HUES6 (cell line): ENCODE data around the gene BCL2L14.
A peak's percentile ranks its signal among the peaks of the same experiment; 100 is the strongest.

Experiments
- H3K27ac ChIP-seq: 2 replicates; pipeline ENCODE4 v1.7.0; 2013; ENCODE audit warnings: low read depth, mild to moderate bottlenecking, low read length, inconsistent platforms
- H3K27me3 ChIP-seq: 2 replicates; pipeline ENCODE4 v1.6.1; 2013; ENCODE audit warnings: low read length; ENCODE audit not compliant: control insufficient read depth, insufficient read depth
- H3K36me3 ChIP-seq: 2 replicates; pipeline ENCODE4 v1.6.1; 2013; ENCODE audit warnings: low read length; ENCODE audit not compliant: control insufficient read depth, insufficient read depth
- H3K4me1 ChIP-seq: 2 replicates; pipeline ENCODE4 v1.6.1; 2013; ENCODE audit warnings: low read length; ENCODE audit not compliant: control insufficient read depth, insufficient read depth
- H3K4me3 ChIP-seq: 2 replicates; pipeline ENCODE4 v1.5.1; 2013; ENCODE audit warnings: low read depth, low read length
- H3K9ac ChIP-seq: one replicate; pipeline ENCODE4 v1.6.1; 2013; ENCODE audit warnings: mild to moderate bottlenecking, low read length
- H3K9me3 ChIP-seq: 2 replicates; pipeline ENCODE4 v1.6.1; 2013; ENCODE audit warnings: low read depth, low read length; ENCODE audit not compliant: control insufficient read depth, insufficient read depth

BCL2L14 gene, protein sequence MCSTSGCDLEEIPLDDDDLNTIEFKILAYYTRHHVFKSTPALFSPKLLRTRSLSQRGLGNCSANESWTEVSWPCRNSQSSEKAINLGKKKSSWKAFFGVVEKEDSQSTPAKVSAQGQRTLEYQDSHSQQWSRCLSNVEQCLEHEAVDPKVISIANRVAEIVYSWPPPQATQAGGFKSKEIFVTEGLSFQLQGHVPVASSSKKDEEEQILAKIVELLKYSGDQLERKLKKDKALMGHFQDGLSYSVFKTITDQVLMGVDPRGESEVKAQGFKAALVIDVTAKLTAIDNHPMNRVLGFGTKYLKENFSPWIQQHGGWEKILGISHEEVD

DNA sequence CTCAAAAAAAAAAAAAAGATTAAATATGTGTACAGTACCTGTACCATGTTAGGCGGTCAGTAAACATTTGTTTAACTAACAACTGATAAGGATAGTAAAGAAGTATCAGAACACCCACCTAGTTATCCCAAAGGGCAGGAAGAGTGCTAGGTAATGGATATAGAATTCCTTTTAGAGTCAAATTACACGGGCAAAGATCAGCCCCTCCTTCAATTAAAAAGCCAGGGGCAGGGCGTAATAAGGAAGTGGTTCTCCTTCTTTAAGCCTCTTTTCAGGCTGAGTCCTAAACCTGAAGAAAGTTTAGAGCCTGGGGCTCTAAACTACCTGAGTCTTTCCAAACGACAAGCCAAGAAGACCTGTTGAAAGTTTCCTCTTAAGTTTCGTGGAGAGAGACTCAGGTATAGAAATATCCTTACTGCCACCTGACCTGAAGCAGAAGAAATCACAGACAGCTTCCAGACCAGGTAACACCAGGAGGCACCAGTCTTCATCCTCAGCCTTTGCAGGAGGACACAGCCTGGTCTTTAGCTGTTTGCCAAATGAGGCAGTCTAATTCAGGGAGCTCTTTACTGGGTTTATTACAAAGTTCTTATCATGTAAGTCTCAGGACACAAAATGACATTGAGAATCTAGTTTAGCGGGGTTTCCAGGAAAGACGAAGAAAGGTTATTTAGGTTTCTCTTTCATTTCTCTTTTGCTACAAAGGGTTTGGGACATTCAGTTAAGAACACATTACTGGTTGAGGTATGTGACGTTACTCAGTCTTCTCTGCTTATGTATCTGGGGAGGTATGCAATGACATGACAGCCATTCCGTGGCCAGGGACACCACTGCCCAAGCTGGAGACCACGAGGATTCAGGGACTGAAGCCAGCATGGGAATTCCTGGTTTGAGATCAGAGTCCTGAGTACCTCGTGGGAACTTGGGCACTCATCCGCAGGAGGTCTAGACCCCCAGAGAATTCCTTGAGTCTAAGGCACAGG lies at the start of gene BCL2L14:
BCL2L14 (plus strand) TSS at position 266 of the 983 bp plus-strand sequence. CDS start 8,367 bp downstream, outside the sequence.
- no peak within 1 kb of the TSS for H3K27ac ChIP-seq
- H3K9ac ChIP-seq, result no peak within 1 kb of the TSS
- peaks cover 19% of the 10 kb centered on the region for H3K4me1 ChIP-seq
- no peak within 1 kb of the TSS for H3K4me3 ChIP-seq
- no peaks in the 10 kb centered on the region for H3K36me3 ChIP-seq
- H3K9me3 ChIP-seq, result no peaks in the 10 kb centered on the region
- no peaks in the 10 kb centered on the region for H3K27me3 ChIP-seq

DNA sequence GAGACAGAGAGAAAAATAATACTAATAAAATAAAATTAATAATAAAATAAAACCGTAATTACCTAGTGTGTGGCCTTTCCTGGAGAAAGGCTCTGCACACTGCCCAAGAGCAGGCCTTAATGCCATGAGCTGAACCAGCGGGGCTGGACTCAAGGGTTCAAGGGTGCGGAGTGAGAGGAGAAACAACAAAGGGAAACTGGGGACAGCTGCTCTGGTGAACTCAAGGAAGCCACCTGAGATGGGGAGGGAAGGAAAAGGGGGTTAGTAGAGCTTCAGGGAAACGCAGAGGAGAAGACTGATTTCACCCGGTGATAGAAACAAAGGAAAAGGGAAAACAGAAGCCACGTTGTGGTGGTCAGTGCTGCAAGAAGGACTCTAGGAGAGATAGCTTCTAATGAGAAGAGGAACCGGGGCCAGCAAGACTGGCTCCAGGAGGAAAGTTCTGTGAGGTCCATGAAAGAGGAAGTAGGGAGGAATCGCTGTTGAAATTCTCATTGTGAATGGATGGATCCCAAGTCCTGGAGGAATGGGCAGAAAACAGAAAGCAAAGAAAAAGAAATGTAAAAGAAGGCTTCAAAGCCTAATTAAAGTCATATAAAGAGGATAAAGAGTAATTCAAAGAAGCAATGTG lies 48.3 kb upstream of the BCL2L14 start:
- Histone ChIP-seq H3K27me3 (no peaks in the 10 kb centered on the region), H3K36me3 (no peaks in the 10 kb centered on the region), H3K4me1 (peaks cover 13% of the 10 kb centered on the region; the same call in 1 of the 2 replicates), H3K9me3 (no peaks in the 10 kb centered on the region), H3K4me3 (no peak overlapping the region), H3K27ac (no peak overlapping the region), H3K9ac (no peak overlapping the region)

DNA sequence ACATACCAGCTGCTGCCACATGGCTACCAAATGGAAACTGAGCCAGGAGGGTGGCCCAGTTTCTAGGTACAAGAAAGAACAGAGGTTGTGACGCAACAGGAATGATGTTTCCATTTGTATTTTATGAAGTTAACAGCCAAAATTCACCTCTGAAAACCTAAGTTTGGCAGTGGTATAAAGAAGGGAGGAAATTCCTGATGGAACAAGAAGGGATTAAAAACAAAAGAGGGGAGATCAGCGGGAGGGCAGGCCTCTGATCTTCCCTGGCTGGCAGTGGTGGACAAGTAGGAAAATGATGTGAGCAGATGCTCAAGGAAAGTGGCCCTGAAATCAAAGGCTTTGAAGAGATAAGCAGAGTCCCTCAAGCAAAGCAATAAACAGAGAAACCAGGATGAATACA lies 47.3 kb upstream of the BCL2L14 start:
- Histone ChIP-seq H3K36me3 (no peaks in the 10 kb centered on the region), H3K4me1 (peaks cover 4% of the 10 kb centered on the region; the same call in 1 of the 2 replicates), H3K4me3 (no peak overlapping the region), H3K27me3 (no peaks in the 10 kb centered on the region), H3K9ac (no peak overlapping the region), H3K9me3 (no peaks in the 10 kb centered on the region), H3K27ac (no peak overlapping the region)

DNA sequence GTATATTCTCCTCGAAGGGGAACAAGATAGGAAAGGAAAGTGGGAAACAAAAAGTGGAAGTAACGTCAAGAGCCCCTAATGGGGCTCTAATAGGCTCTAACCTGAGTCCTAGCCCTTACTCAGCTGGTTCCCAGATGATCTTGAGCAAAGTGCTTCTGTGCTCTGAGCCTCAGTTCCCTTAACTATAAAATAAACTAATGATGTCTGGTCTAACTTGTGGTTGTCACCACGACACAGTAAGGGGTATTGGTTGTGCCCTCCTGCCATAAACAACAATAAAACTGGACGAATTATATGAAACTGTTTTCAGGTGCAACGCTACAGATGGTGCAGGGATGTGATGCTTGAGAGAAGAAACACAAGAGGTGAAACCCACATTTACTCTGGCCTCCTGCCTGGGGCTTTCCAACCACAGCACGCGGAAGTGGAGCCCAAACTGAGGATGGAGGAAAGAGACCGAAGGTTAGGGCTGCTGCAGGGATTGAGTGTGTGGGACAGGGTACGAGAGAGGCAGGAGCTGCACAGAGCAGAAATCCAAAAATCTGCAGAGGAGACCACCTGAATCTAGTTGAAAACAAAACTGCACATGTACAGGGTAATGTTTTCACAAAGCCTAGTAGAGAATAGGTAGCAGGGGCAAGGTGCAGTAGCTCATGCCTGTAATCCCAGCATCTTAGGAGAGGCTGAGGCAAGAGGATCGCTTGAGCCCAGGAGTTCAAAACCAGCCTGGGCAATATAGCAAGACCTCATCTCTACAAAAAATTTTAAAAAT lies 45.6 kb upstream of the BCL2L14 start:
- Histone ChIP-seq H3K4me3 (no peak overlapping the region), H3K27me3 (no peaks in the 10 kb centered on the region), H3K9me3 (no peaks in the 10 kb centered on the region), H3K9ac (no peak overlapping the region), H3K36me3 (no peaks in the 10 kb centered on the region), H3K27ac (no peak overlapping the region), H3K4me1 (peaks cover 2% of the 10 kb centered on the region; the same call in 1 of the 2 replicates)

DNA sequence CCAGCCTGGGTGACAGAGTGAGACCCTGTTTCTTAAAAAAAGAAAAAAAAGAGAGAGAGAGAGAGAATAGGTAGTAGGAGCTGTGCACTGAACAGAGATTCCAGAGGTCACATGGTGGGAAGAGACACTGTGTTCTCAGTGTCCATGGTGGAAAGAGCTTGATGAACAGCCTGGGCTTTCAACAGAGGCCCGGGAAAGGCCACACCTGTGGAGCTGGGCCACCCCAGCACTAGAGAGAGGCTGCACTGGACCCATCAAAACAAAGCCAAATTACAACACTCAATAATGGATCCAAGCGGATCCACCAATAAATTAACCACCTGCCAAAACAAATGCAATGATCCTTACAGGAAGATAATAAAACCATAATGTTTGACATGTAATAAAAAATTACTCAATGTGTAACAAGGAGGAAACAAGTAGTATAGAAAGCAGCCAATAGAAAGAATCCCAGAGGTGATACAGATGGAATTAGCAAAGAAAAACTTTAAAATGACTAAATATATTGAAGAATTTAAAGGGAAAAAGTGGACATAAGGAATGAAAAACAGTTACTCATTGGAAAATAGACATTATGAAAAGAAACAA lies 44.8 kb upstream of the BCL2L14 start:
- no peak overlapping the region for H3K27ac ChIP-seq

DNA sequence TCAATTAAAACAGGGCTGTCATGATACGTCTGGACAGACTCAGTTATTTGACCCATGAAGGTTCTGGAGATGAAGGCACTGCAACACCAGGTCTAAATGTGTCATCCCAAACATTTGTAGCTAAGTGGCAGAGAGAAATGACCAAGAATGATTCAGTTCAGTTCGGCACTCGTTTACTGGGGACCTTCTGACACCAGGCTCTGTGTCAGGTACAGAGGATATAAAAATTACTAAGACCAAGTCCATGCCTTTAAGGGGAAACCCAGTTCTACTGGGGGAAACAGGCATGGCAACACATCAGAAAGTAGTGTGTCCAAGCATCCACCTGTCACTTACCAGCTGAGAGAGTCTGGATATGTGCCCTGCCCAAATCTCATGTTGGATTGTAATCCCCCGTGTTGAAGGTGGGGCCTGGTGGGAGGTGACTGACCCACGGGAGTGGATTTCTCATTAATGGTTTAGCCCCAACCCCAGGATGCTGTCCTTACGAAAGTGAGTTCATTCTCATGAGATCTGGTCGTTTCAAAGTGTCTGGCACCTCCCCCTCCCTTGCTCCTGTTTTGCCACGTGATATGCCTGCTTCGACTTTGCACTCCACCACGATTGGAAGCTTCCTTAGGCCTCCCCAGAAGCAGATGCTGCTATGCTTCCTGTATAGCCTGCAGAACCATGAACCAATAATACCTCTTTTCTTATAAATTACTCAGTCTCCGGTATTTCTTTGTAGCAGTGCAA lies 41.9 kb upstream of the BCL2L14 start:
- Histone ChIP-seq H3K36me3 (no peaks in the 10 kb centered on the region), H3K4me1 (peaks cover 5% of the 10 kb centered on the region), H3K4me3 (no peak overlapping the region), H3K27me3 (no peaks in the 10 kb centered on the region), H3K9ac (no peak overlapping the region), H3K9me3 (no peaks in the 10 kb centered on the region), H3K27ac (no peak overlapping the region)

More for the DNA sequence above, 44.8 kb upstream of the BCL2L14 start:
- H3K36me3 ChIP-seq, result no peaks in the 10 kb centered on the region
- H3K27me3 ChIP-seq, result no peaks in the 10 kb centered on the region
- H3K4me3 ChIP-seq, result no peak overlapping the region
- H3K9me3 ChIP-seq, result no peaks in the 10 kb centered on the region
- no peak overlapping the region for H3K9ac ChIP-seq
- no peaks in the 10 kb centered on the region for H3K4me1 ChIP-seq

DNA sequence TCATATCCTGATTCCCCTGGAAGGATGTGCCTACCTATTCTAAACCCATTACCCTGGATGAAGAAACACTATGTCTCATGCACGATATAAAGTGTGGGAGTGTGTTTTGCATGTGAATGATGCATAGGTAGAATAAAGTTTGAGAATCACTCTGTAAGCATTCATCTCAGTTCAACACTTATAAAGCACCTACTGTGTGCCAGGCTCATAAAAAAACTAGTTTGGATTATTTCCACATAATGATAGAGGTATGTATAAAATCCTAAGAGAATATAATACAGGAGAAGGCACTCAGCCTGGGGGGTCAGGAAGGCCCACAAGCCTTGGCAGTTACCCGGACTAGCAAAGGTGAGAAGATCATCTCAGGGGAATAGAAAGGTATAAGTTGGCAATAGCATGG lies 41.1 kb upstream of the BCL2L14 start:
- Histone ChIP-seq H3K9ac (no peak overlapping the region), H3K27ac (no peak overlapping the region), H3K4me3 (no peak overlapping the region), H3K36me3 (no peaks in the 10 kb centered on the region), H3K27me3 (no peaks in the 10 kb centered on the region), H3K4me1 (peaks cover 5% of the 10 kb centered on the region), H3K9me3 (no peaks in the 10 kb centered on the region)

DNA sequence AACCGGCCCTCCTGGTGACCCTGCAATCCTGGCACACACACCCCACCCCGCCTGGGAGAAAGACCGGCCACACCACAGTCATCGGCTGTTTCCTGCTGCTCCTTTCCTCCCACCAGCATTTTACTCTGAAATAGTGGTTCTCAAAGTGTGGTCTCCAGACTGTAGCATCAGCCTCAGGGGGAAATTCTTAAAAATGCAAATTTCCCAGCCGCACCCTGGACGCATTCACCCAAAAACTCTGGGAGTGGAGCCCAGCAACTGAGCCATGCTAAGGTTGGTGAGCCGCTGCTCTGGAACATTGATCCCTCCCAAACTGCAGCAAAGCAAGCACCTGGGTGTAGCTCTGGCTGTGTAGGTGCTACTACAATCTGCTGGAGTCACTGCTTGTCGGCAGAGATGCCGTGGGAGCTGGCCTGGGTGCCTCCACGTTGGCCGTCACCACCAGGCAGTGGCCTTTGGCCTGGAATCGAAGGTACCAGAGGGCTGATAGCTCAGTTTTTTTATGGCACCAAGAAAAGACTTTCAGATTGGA lies 38.4 kb upstream of the BCL2L14 start:
- H3K4me3 ChIP-seq, result no peak overlapping the region

DNA sequence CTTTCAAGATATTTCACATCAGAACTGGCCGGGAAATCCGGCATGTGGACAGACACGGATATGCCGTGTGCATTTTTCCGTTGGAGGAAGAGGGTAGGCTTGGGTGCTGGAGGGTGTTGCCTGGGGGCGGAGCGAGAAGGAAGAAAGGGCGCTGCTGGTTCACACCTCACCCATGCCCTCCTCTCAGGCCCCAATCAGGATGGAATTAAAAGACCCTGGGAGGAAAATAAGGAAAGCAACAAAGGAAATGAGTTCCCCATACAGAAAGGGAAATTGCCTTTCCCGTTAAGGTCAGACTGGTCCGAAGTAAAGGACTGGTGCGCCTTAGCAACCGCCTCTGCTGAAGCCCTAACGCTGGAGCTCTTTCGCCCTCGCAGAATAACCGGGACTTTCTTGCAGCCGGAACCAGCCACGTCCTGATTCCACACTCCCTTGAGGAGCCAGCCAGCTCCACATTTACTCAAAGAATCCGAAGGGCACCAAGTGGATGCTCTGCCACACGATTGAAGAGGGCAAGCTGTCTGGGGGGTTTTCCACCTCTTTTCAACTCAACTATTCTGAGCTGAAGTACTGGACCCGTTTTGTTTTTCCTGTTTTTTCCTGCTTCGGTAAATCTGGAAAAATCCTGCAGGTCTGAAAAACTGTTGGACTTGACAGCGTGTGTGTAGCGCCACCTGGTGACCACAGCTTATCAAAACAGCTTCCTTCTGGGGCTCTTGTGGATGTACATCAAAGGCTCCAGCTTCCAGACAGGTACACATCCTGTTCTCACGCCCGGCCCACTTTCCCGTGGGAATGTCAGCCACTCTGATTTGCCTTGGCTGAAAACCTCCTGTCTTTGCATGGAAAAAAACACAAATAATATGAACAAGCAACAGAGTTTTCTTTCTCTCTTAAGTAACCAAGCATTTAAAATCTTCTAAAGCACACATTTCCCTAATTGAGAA lies 37.6 kb upstream of the BCL2L14 start:
- Histone ChIP-seq H3K27me3 (no peaks in the 10 kb centered on the region), H3K36me3 (no peaks in the 10 kb centered on the region), H3K9ac (peak overlapping the region; percentile 11), H3K4me1 (peaks cover 5% of the 10 kb centered on the region), H3K4me3 (peak overlapping the region; percentile 43), H3K27ac (no peak overlapping the region), H3K9me3 (peaks cover 5% of the 10 kb centered on the region; the same call in 1 of the 2 replicates)

More for the DNA sequence above, 38.4 kb upstream of the BCL2L14 start:
- Histone ChIP-seq H3K9me3 (peaks cover 5% of the 10 kb centered on the region; the same call in 1 of the 2 replicates), H3K4me1 (peaks cover 5% of the 10 kb centered on the region), H3K27ac (no peak overlapping the region), H3K9ac (no peak overlapping the region), H3K36me3 (no peaks in the 10 kb centered on the region), H3K27me3 (no peaks in the 10 kb centered on the region)
